BLaER1 treated with 17β-estradiol and CSF1 and Interleukin-3, amounts not matched to agents 10 nM and 100 nM (cell line): ENCODE results near the gene SHH.
A peak's percentile ranks its signal among the peaks of the same experiment; 100 is the strongest.

ENCODE experiments used
- H3K27ac ChIP-seq, 11 experiments: shearing (Covaris generic); formaldehyde crosslinking; 2 replicates each; pipeline ENCODE4 v1.8.1; 2022
- H3K27me3 ChIP-seq, 11 experiments: shearing (Covaris generic); formaldehyde crosslinking; 2 replicates each; pipeline ENCODE4 v1.8.1; 2022
- H3K36me3 ChIP-seq, 11 experiments: shearing (Covaris generic); formaldehyde crosslinking; 2 replicates each; pipeline ENCODE4 v1.8.1; 2022
- H3K4me1 ChIP-seq, 10 experiments: shearing (Covaris generic); formaldehyde crosslinking; 2 replicates each; pipeline ENCODE4 v1.8.1; 2022
- H3K4me2 ChIP-seq, 11 experiments: shearing (Covaris generic); formaldehyde crosslinking; 2 replicates each; pipeline ENCODE4 v1.8.1; 2022
- H3K4me3 ChIP-seq, 10 experiments: shearing (Covaris generic); formaldehyde crosslinking; 2 replicates each; pipeline ENCODE4 v1.8.1; 2022
- H3K9ac ChIP-seq, 11 experiments: shearing (Covaris generic); formaldehyde crosslinking; 2 replicates each; pipeline ENCODE4 v1.8.1; 2022
- H3K9me3 ChIP-seq, 11 experiments: shearing (Covaris generic); formaldehyde crosslinking; replicated peaks in 1 of 11; 2 replicates each; pipeline ENCODE4 v1.8.1; 2022
- H4K20me1 ChIP-seq, 11 experiments: shearing (Covaris generic); formaldehyde crosslinking; 2 replicates each; pipeline ENCODE4 v1.8.1; 2022
- Cebpa-rat ChIP-seq, 11 experiments: shearing (Covaris generic); IDR thresholded peaks; 2 replicates each; pipeline ENCODE4 v1.8.1; 2022

Gene SHH

GRCh38 chr7:155750255-155751125, 61.8 kb downstream of the SHH start:
- no peaks in the 10 kb centered on the region for H3K27me3 ChIP-seq
- no peak overlapping the region for H3K27ac ChIP-seq
- H3K4me3 ChIP-seq, result no peak overlapping the region
- no peak overlapping the region for H3K9ac ChIP-seq
- H3K36me3 ChIP-seq, result peaks cover 24 to 100% (median 87%) of the 10 kb centered on the region in 11 experiments
- peaks cover 56 to 100% (median 95%) of the 10 kb centered on the region in 11 experiments; a peak in 21 of 22 replicates for H4K20me1 ChIP-seq
- H3K9me3 ChIP-seq, result no peaks in the 10 kb centered on the region
- H3K4me2 ChIP-seq, result peak overlapping the region in 2 of 11 experiments; percentile 15 to 43; a peak in 3 of 22 replicates
- H3K4me1 ChIP-seq, result peaks cover 0 to 83% (median 24%) of the 10 kb centered on the region in 10 experiments; a peak in 12 of 20 replicates
- TF ChIP-seq Cebpa-rat (IDR thresholded peaks at IDR 0.05), result no peak
